Liver (tissue), 9 donors: ENCODE measurements around the gene CHI3L2. TPM values are rescaled to one million over a fixed set of nuclear protein-coding genes. Genes with fewer than 3 reads are reported as not detected.

Experiments used
- DNase-seq: peaks from one replicate; pipeline ENCODE4 v3.0.0-alpha.2; 2017; ENCODE audit warnings: low spot score
- H3K27ac ChIP-seq, 2 donors: one replicate each; pipeline ENCODE4 v1.7.0; 2013; ENCODE audit warnings: inconsistent platforms in 2 of 2, low read length in 2 of 2, control low read depth in 1 of 2, low read depth in 1 of 2, mild to moderate bottlenecking in 1 of 2
- H3K27me3 ChIP-seq, 4 donors: one replicate each; pipeline versions ENCODE4 v1.6.1 to v1.7.0; 2013; ENCODE audit warnings: low read length in 3 of 4, inconsistent platforms in 1 of 4, mild to moderate bottlenecking in 1 of 4, moderate library complexity in 1 of 4; ENCODE audit not compliant: control insufficient read depth in 4 of 4, insufficient read depth in 4 of 4
- H3K36me3 ChIP-seq, 4 donors: one replicate each; pipeline versions ENCODE4 v1.6.1 to v1.7.0; 2013; ENCODE audit warnings: low read length in 3 of 4, mild to moderate bottlenecking in 3 of 4, low read depth in 1 of 4, moderate library complexity in 1 of 4; ENCODE audit not compliant: control insufficient read depth in 4 of 4, insufficient read depth in 3 of 4
- H3K4me1 ChIP-seq, 4 donors: one replicate each; pipeline versions ENCODE4 v1.6.1 to v1.7.0; 2013; ENCODE audit warnings: low read length in 3 of 4, mild to moderate bottlenecking in 3 of 4, moderate library complexity in 1 of 4; ENCODE audit not compliant: control insufficient read depth in 4 of 4, insufficient read depth in 4 of 4
- H3K4me3 ChIP-seq, 3 donors: one replicate each; pipeline versions ENCODE4 v1.6.1 to v1.7.0; 2013; ENCODE audit warnings: low read length in 3 of 3, control low read depth in 1 of 3, low read depth in 1 of 3, mild to moderate bottlenecking in 1 of 3
- H3K9ac ChIP-seq, 2 donors: one replicate each; pipeline ENCODE4 v1.7.0; 2013; ENCODE audit warnings: low read length in 2 of 2, mild to moderate bottlenecking in 2 of 2, moderate library complexity in 2 of 2, control low read depth in 1 of 2, low read depth in 1 of 2
- H3K9me3 ChIP-seq, 4 donors: one replicate each; pipeline versions ENCODE4 v1.6.1 to v1.7.0; 2013; ENCODE audit warnings: low read length in 3 of 4; ENCODE audit not compliant: control insufficient read depth in 4 of 4
- EGR1 ChIP-seq, 2 donors: IDR thresholded peaks; 2 replicates each; pipeline ENCODE4 v1.6.1; 2016 to 2018; ENCODE audit warnings: antibody characterized with exemption in 2 of 2, low read depth in 2 of 2
- GABPA ChIP-seq, 2 donors: IDR thresholded peaks in 1 of 2; conservative IDR thresholded peaks in 1 of 2; 2 replicates each; pipeline ENCODE4 v1.6.1; 2016; ENCODE audit warnings: antibody characterized with exemption in 2 of 2, mild to moderate bottlenecking in 1 of 2, moderate library complexity in 1 of 2
- HNF4A ChIP-seq, 2 donors: conservative IDR thresholded peaks; 2 replicates each; pipeline ENCODE4 v1.6.1; 2016; ENCODE audit warnings: antibody characterized with exemption in 2 of 2, mild to moderate bottlenecking in 2 of 2
- HNF4G ChIP-seq: IDR thresholded peaks from 2 replicates; pipeline ENCODE4 v1.6.1; 2016; ENCODE audit warnings: antibody characterized with exemption
- TAF1 ChIP-seq: conservative IDR thresholded peaks from 2 replicates; pipeline ENCODE4 v1.6.1; 2016; ENCODE audit warnings: antibody characterized with exemption, mild to moderate bottlenecking
- YY1 ChIP-seq: IDR thresholded peaks from 2 replicates; pipeline ENCODE4 v1.6.1; 2016; ENCODE audit warnings: antibody characterized with exemption, mild to moderate bottlenecking
- WGBS: extraction: QIAGEN DNeasy Blood & Tissue Kit; methylation state at CpG from one replicate; pipeline ENCODE4 v1.1.7; 2013; 5-methylcytosine and 5-hydroxymethylcytosine counted together
- polyA plus RNA-seq, 2 donors: library from polyadenylated mRNA; stranded (reverse) in 1 of 2; unstranded in 1 of 2; fragments of 200-250 nt in 1 of 2; fragments of >200 nt in 1 of 2; fragmentation: Nextera tagmentation in 1 of 2; extraction: Ambion mirVana in 1 of 2; gene quantifications; one replicate each; pipeline versions ENCODE4 v1.2.1 to v1.2.3, GENCODE V29; 2013 to 2015
- total RNA-seq, 2 donors: library from RNA; depleted of rRNA; stranded (reverse); fragments of >200 nt; gene quantifications; one replicate each; pipeline ENCODE4 v1.2.3, GENCODE V29; 2014
- TF ChIP-seq, protein P1 (sequence below): IDR thresholded peaks from 2 replicates; pipeline ENCODE4 v1.6.1; 2016; ENCODE audit warnings: antibody characterized with exemption
- TF ChIP-seq, protein P2 (sequence below): IDR thresholded peaks from 2 replicates; pipeline ENCODE4 v1.6.1; 2016; ENCODE audit warnings: antibody characterized with exemption, mild to moderate bottlenecking
- TF ChIP-seq, protein P3 (sequence below): fragments of 150-350 bp; IDR thresholded peaks from 2 replicates; pipeline ENCODE4 v1.5.1; 2017; ENCODE audit warnings: improper control_type of control experiment, low read depth, low read length; ENCODE audit not compliant: missing input control
- TF ChIP-seq, protein P4 (sequence below): IDR thresholded peaks from 2 replicates; pipeline ENCODE4 v1.6.1; 2016; ENCODE audit warnings: antibody characterized with exemption
- donor health status: healthy.
- donor health status: healthy.
- donor health status: healthy.
- donor health status: healthy.
- donor health status: healthy.

CHI3L2 gene
- total and polyA plus RNA-seq, 4 donors, result 0.07 to 0.32 (median 0.24) TPM

DNA sequence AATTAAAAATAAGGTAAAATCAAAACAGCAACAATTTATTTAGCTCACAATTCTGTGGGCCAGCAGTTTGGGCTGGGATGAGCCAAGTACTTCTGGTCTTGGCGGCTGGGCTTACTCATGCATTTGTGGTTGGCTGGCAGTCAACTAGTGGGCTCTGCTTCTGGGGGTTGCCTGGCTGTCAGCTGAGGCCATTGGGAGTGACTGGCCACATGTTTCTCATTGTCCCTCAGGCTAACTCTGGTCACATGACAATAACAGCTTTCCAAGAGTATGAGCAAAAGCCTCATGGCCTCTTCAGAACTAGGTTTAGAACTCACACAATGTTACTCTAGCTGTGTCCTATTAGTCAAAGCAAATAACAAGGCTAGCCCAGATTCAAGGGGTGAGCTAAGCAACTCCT is 47.6 kb downstream of the CHI3L2 start:
- 87% methylated on average over 1 of the region's 1 CpG for WGBS
- peaks cover 2 to 8% (median 4%) of the 10 kb centered on the region in 4 donors for H3K9me3 ChIP-seq
- TF ChIP-seq YY1, result no peak
- TF ChIP-seq TAF1, result no peak
- TF ChIP-seq EGR1 (IDR thresholded peaks at IDR 0.05; ENCODE audit: low read depth in 2 of 2), result no peak
- no peak for TF ChIP-seq GABPA (IDR thresholded peaks at IDR 0.05 in 1 of 2, conservative IDR thresholded peaks at IDR 0.05 in 1 of 2)
- TF ChIP-seq, protein P1, sequence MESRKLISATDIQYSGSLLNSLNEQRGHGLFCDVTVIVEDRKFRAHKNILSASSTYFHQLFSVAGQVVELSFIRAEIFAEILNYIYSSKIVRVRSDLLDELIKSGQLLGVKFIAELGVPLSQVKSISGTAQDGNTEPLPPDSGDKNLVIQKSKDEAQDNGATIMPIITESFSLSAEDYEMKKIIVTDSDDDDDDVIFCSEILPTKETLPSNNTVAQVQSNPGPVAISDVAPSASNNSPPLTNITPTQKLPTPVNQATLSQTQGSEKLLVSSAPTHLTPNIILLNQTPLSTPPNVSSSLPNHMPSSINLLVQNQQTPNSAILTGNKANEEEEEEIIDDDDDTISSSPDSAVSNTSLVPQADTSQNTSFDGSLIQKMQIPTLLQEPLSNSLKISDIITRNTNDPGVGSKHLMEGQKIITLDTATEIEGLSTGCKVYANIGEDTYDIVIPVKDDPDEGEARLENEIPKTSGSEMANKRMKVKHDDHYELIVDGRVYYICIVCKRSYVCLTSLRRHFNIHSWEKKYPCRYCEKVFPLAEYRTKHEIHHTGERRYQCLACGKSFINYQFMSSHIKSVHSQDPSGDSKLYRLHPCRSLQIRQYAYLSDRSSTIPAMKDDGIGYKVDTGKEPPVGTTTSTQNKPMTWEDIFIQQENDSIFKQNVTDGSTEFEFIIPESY, result no peak
- no peak overlapping the region for H3K9ac ChIP-seq
- no peak overlapping the region for H3K27ac ChIP-seq
- no peaks in the 10 kb centered on the region for H3K36me3 ChIP-seq
- H3K4me3 ChIP-seq, result no peak overlapping the region
- peaks cover 0 to 6% (median under 1%) of the 10 kb centered on the region in 4 donors for H3K4me1 ChIP-seq
- DNase-seq, result no peak
- peaks cover 0 to 8% (median 5%) of the 10 kb centered on the region in 4 donors for H3K27me3 ChIP-seq

DNA sequence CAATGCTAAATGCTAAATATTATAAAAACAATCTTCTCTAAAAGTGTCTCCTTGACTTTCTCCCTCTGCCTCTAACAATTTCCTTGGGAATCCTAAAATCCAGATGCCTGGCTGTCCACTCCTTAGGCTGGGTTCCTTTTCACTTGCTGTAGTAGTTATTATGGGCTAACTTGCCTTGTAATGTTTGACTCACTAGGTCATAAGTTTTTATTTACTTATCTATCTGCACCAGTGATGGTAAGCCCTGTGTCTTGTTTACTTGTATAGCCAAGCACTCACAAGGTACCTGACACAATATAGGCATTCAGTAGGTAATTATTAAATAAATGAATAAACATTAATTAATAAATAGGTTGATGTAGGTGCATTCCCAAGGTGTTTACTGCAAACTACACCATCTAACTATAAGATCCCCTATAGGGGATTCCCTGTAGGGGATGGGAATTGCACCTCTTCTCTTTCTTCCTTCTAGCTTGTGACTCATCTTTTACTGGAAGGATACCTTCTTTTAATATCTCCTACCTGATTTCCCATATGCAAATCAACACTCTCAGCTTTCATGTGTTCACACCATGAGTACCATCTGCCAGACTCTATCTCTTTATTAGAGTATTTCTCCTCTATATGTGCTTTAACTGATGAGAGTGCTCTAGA is 48.4 kb downstream of the CHI3L2 start:
- peaks cover 0 to 2% (median 1%) of the 10 kb centered on the region in 4 donors for H3K9me3 ChIP-seq
- DNase-seq, result no peak
- TF ChIP-seq YY1 (no peak), HNF4G (no peak), HNF4A (conservative IDR thresholded peaks at IDR 0.05) (no peak)
- TF ChIP-seq, protein P2, sequence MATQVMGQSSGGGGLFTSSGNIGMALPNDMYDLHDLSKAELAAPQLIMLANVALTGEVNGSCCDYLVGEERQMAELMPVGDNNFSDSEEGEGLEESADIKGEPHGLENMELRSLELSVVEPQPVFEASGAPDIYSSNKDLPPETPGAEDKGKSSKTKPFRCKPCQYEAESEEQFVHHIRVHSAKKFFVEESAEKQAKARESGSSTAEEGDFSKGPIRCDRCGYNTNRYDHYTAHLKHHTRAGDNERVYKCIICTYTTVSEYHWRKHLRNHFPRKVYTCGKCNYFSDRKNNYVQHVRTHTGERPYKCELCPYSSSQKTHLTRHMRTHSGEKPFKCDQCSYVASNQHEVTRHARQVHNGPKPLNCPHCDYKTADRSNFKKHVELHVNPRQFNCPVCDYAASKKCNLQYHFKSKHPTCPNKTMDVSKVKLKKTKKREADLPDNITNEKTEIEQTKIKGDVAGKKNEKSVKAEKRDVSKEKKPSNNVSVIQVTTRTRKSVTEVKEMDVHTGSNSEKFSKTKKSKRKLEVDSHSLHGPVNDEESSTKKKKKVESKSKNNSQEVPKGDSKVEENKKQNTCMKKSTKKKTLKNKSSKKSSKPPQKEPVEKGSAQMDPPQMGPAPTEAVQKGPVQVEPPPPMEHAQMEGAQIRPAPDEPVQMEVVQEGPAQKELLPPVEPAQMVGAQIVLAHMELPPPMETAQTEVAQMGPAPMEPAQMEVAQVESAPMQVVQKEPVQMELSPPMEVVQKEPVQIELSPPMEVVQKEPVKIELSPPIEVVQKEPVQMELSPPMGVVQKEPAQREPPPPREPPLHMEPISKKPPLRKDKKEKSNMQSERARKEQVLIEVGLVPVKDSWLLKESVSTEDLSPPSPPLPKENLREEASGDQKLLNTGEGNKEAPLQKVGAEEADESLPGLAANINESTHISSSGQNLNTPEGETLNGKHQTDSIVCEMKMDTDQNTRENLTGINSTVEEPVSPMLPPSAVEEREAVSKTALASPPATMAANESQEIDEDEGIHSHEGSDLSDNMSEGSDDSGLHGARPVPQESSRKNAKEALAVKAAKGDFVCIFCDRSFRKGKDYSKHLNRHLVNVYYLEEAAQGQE, result no peak
- TF ChIP-seq, protein P3, sequence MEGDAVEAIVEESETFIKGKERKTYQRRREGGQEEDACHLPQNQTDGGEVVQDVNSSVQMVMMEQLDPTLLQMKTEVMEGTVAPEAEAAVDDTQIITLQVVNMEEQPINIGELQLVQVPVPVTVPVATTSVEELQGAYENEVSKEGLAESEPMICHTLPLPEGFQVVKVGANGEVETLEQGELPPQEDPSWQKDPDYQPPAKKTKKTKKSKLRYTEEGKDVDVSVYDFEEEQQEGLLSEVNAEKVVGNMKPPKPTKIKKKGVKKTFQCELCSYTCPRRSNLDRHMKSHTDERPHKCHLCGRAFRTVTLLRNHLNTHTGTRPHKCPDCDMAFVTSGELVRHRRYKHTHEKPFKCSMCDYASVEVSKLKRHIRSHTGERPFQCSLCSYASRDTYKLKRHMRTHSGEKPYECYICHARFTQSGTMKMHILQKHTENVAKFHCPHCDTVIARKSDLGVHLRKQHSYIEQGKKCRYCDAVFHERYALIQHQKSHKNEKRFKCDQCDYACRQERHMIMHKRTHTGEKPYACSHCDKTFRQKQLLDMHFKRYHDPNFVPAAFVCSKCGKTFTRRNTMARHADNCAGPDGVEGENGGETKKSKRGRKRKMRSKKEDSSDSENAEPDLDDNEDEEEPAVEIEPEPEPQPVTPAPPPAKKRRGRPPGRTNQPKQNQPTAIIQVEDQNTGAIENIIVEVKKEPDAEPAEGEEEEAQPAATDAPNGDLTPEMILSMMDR, result no peak
- TF ChIP-seq, protein P4, sequence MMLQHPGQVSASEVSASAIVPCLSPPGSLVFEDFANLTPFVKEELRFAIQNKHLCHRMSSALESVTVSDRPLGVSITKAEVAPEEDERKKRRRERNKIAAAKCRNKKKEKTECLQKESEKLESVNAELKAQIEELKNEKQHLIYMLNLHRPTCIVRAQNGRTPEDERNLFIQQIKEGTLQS, result no peak
- no peaks in the 10 kb centered on the region for H3K36me3 ChIP-seq
- no peak overlapping the region for H3K27ac ChIP-seq
- no peak overlapping the region for H3K9ac ChIP-seq
- no peak overlapping the region for H3K4me3 ChIP-seq
- peaks cover 0 to 4% (median under 1%) of the 10 kb centered on the region in 4 donors for H3K4me1 ChIP-seq
- H3K27me3 ChIP-seq, result peaks cover 0 to 3% (median under 1%) of the 10 kb centered on the region in 4 donors
